ENCODE measurements around the gene JARID2. TPM values are rescaled to one million over a fixed set of nuclear protein-coding genes. Genes with fewer than 3 reads are reported as not detected.

Gene JARID2
- total RNA-seq, 4 donors from 2014 or later = 10.8 to 31.6 (median 14.3) TPM

GRCh38 chr6:15476631-15477380 is 230.9 kb downstream of the JARID2 start:
- ATAC-seq (ENCODE audit: low FRiP score) = no peak
- no peak for TF ChIP-seq CTCF (IDR thresholded peaks at IDR 0.05)

DNA sequence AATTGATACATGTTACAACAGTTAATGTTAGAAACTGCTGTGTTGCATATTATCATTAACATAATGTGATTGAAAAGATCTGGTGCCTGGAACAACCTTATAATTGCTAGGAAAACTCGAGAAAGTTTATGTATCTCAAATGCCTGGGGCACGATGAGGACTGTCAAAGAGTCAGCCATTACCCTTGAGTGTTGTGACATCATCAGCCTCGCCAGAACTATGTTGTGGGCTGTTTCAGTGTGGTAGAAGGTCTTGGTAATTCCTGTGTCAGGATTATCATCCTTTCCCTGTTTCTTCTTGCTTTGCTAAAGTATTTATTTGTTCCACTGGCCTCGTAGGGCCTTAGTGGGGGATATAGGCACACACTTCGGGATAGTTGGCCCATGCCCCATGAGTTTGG is 231.9 kb downstream of the JARID2 start:
- ATAC-seq (ENCODE audit: low FRiP score) = no peak
- DNase-seq (ENCODE audit: low spot score) = no peak
- TF ChIP-seq CTCF (IDR thresholded peaks at IDR 0.05) = no peak

More at GRCh38 chr6:15476631-15477380, 230.9 kb downstream of the JARID2 start:
- DNase-seq (ENCODE audit: low spot score) = no peak

GRCh38 chr6:15479761-15480160 is 233.9 kb downstream of the JARID2 start:
- DNase-seq (ENCODE audit: low spot score) (no peak), ATAC-seq (ENCODE audit: low FRiP score) (no peak)
- TF ChIP-seq CTCF (IDR thresholded peaks at IDR 0.05) = no peak

DNA sequence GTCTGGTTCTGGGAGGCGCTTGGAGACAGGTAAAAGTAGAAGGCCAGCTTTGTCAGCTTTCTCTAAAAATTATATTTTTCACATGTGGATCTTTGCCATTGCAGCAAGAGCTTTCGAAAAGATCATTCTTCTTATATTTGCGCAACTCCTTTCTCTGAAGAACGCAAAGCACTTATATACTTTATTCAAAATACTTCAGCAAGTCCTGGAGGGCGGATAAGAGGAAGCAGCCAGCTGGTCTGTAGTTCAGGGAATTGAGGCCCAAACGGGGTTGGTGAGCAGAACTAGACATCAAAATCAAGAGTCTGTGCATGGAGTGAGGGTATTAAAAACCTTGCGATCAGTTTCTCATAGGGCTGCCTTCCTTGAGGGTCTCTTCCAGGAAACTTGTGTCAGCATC is 234.7 kb downstream of the JARID2 start:
- no peak for DNase-seq (ENCODE audit: low spot score)
- TF ChIP-seq CTCF (IDR thresholded peaks at IDR 0.05) = no peak
- no peak for ATAC-seq (ENCODE audit: low FRiP score)

DNA sequence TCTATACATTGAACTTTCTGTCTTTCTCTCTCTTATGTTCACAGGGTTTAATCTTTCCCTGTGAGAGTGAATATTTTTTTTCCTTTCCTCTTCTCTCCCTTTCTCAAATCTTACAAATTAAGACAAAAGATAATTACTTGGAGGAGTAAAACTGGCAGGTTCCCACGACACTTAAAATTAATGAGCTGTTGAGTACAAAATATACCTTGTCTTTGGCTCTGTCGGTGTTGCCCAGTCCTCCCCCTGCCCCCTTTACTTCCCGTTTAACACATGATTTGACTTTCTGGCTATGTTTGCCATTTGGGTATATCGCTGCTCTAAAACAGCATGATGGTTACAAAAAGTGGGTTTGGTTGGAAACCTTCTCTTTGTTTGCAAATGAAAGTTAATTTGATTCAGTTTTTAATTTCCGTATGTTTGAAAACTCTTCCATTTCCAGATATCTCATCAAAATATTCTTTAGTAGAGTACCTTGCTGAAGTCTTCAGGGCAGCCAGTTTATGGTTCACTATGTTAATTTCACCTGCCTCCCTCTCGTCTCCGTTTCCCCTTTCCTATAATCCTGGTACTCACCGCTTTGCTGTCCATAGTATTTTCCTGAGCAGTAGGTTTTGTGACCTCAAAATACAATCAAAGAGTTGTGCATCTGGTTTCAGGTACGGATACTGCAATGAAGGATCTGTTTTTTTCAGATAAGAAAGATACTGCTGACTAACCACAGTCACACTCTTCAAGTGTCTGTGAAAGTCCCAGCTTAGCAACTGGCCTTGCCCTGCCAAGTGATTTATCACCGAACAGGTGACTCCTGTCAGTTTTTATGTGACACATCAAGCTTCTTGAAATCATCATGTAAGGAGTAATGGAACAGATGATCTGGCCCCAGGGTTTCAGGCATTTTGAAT is 235.8 kb downstream of the JARID2 start:
- ATAC-seq (ENCODE audit: low FRiP score) (no peak), DNase-seq (ENCODE audit: low spot score) (no peak)
- TF ChIP-seq CTCF (IDR thresholded peaks at IDR 0.05) = no peak

DNA sequence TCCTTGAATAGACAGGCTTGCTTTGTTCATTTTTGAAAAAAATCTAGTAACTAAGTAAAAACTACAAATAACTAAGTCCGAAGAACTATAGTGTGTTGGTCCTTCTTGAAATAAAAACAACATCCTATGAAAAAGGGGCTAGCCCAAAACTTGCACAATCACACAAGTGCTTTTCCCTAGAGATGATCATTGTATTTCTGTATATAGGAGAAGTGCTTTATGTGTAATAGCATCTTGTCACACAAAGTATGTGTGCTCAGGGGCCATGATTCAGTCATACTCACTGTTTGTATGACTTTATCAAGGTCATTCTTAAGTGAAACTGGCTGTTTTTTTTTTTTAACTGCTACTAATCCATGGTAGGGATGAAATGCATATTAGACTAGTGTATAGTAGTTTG is 237.2 kb downstream of the JARID2 start:
- TF ChIP-seq CTCF (IDR thresholded peaks at IDR 0.05) = no peak
- ATAC-seq (ENCODE audit: low FRiP score) (no peak), DNase-seq (ENCODE audit: low spot score) (no peak)
